Stimulated activated naive CD4-positive, alpha-beta T cell treated with Interleukin-2 at 50 U/mL for 16 hours (primary cell): Measurements from ENCODE around the gene POLR3GL.
"Not testable (repeated sequence)": the region's sequence is repeated elsewhere in the genome, so short reads cannot be mapped to it uniquely, and the experiment has no call there.

Experiments
- DNase-seq: peaks from one replicate; lab custom pipeline; 2025; lab: John Stamatoyannopoulos, UW

Gene POLR3GL

DNA sequence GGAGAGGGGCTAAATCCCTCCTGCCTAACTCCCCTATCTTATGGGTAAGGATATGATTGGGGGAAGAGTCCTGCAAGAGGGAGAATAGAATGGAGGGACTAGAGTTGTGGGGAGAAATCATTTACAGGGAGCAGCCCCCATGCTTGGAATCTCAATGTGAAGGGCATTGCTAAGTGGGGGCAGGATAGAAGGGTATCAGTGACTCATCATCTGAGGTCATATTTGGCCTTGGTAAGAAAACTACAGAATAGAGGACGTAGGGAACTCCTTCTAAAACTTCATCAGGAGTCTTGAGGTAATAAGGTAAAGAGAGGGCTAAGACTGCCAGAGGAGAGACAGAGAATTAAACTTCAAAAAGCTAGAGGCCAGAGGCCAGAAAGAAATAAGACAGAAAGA lies 56.6 kb downstream of the POLR3GL start:
- DNase-seq, result no peak

DNA sequence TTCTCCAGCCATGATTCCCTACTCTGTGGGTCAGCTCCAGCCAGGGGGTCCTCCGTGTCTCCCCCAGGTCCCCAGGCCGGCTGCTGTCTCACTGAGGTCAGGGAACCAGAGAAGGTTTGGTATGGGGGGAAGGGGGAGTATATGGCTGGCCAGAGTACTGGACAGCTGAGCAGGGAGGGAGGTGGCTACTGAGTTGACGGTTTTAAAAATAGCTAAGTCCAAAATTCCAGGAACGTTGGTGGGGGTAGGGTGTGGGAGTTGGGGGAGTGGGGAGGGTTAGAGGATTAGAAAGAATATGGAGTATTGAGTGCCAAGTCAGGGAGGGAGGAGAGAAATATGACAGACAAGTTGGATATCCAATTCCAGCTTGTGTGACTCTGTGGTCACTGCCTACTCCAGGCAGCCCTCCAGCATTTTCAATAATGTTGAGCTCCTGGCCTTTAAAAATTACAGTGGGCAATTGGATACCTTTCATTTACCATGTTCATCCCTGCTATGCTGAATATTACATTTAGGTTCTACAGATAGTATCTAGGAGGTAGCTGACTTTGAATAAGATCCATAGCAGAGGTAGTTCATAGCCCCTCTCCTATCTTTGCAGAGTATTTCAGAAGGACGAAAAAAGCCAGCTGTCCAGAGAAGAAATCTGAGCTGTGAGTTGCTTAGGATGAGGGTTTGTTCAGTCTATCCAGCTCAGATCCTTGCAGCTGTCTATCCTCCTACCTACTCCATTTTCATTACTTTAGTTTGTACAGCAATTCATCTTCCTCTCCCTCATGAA lies 57.3 kb downstream of the POLR3GL start, which contains the start of gene HJV:
TSS of gene HJV (minus strand) at position 114 of the 781 bp plus-strand sequence. CDS start 1,504 bp downstream, outside the sequence.
- DNase-seq, result no peak

DNA sequence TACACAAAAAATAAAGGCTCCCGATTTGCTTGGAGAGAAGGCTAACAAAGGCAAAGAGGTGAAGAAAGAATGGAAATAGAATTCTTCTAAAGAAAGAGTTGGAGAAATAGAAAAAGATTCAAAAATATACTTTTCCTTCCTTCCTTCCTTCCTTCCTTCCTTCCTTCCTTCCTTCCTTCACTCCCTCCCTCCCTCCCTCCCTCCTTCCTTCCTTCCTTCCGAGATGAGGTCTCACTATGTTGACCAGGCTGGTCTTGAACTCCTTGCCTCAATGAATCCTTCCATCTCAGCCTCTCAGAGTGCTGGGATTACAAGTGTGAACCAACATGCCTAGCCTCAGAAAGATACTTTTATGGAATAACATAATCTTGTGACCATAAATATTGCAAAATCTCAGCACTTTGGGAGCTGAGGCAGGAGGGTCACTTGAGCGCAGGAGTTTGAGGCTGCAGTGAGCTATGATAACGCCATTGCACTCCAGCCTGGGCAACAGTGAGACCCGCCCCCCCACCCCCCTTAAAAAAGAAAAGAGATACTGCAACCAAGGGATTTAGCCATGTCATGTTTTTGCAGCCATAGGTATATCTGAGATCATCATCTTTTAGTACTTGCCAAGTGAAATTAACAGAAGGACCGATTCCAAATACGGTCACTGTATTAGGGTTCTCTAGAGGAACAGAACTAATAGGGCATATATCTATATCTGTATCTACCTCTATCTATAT lies 58.1 kb downstream of the POLR3GL start:
- DNase-seq, result no peak

DNA sequence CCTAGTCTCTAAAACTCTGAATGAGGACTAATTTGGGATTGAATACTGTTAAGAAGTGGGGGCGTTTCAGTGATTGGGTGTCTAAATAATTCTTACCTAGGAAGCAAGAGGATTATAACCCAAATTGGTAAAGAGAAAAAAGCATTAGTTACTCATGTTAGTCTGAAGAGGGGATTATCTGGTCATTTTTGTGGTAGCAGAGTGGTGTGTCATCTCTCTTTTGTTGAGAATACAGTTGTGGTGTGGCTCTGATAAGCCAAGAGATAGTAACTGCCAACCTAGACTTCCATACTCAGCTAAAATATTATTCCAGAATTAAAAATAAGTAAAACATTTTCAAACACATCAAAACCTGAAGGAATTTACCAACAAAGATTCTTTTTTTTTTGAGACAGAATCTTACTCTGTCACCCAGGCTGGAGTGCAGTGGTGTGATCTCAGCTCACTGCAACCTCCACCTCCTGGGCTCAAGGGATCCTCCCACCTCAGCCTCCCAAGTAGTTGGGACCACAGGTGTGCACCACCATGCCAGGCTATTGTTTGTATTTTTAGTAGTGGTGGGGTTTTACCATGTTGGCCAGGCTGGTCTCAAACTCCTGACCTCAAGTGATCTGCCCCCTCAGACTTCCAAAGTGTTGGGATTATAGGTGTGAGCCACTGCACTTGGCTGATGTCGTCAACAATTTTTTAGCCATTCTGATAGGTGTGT lies 61.5 kb downstream of the POLR3GL start:
- not testable (repeated sequence) for DNase-seq

DNA sequence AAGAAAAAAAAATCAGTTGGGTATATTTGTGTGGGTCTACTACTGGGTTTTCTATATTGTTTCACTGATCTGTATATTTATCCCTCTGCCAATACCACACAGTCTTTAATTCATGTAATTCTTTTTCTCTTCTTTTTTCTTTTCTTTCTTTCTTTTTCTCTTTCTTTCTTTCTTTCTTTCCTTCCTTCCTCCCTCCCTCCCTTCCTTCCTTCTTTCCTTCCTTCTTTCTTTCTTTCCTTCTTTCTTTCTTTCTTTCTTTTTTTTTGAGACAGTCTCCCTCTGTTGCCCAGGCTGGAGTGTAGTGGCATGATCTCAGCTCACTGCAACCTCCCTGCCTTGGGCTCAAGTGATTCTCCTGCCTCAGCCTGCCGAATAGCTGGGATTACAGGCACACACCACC lies 62.2 kb downstream of the POLR3GL start:
- DNase-seq, result not testable (repeated sequence)
